Neural cell (in vitro differentiated cells): ENCODE results near the gene ZCCHC14.

Experiments used
- CTCF ChIP-seq: fragments of 450-650 bp; IDR thresholded peaks from 2 replicates; pipeline ENCODE4 v1.5.1; 2014; ENCODE audit warnings: antibody characterized with exemption, mild to moderate bottlenecking, moderate library complexity; ENCODE audit not compliant: poor library complexity, severe bottlenecking
- EZH2 ChIP-seq: fragments of 200-600, 300-800 bp; shearing (Covaris generic), sonication (generic); IDR thresholded peaks from 2 replicates; pipeline ENCODE4 v1.6.1; 2014; ENCODE audit warnings: antibody characterized with exemption, low read length, borderline replicate concordance, mild to moderate bottlenecking; ENCODE audit not compliant: insufficient read depth, poor library complexity, severe bottlenecking
- SMC3 ChIP-seq: fragments of 450-650 bp; conservative IDR thresholded peaks from 2 replicates; pipeline ENCODE4 v1.6.1; 2014; ENCODE audit warnings: antibody characterized with exemption, mild to moderate bottlenecking, moderate library complexity; ENCODE audit not compliant: poor library complexity

GRCh38 chr16:87382023-87382785, 110.6 kb downstream of the ZCCHC14 start:
- no peak for TF ChIP-seq SMC3
- TF ChIP-seq EZH2, result no peak
- TF ChIP-seq CTCF, result no peak
